K562 (cell line): ENCODE results near the gene TNFRSF13B. TPM values are rescaled to one million over a fixed set of nuclear protein-coding genes. Genes with fewer than 3 reads are reported as not detected.

ENCODE experiments used
- ATAC-seq: fragments of 200-7000 bp; cut with Tn5 transposase; 3 replicates; pipeline ENCODE4 v1.9.1; 2020; ENCODE audit warnings: moderate library complexity
- BruUV-seq: library from RNA; stranded (reverse); fragments of 400-500 nt; replicated peaks from 2 replicates; lab custom pipeline; 2021; lab: Mats Ljungman, UMichigan
- CTCF ChIA-PET: fragments of 300-600 bp; formaldehyde crosslinking; extraction: SDS; loops from one replicate; lab custom pipeline; 2021; ENCODE audit warnings: low intra/inter-chr PET ratio; lab: Yijun Ruan, JAX
- POLR2A ChIA-PET: fragments of 300-600, 350-650 bp; sonication (Branson Sonifier 250); formaldehyde crosslinking; extraction: SDS; loops from one replicate; lab custom pipeline; 2021; ENCODE audit warnings: antibody characterized with exemption, inconsistent platforms; lab: Yijun Ruan, JAX
- DNase-seq, 4 experiments: peaks; one replicate each; pipeline versions ENCODE4 v3.0.0 to v3.0.0-alpha.2; 2011 to 2018; ENCODE audit warnings: low spot score in 3 of 4, mixed read lengths in 3 of 4; ENCODE audit errors: extremely low read depth in 1 of 4
- FAIRE-seq: peaks from 2 replicates; lab custom pipeline; 2011; peaks lifted over from hg19 to GRCh38; lab: Jason Lieb, UNC
- H2AFZ ChIP-seq: 2 replicates; pipeline ENCODE4 v1.6.0; 2011; ENCODE audit warnings: low read depth, low read length, control low read depth, inconsistent platforms
- H3K27ac ChIP-seq: fragments of 200-600 bp; 3 replicates; pipeline ENCODE4 v1.8.0; 2011; ENCODE audit warnings: low read depth, mild to moderate bottlenecking, control low read depth, inconsistent platforms, low read length, moderate library complexity, mixed read lengths; ENCODE audit errors: extremely low read depth
- H3K27me3 ChIP-seq, 2 experiments: fragments of 300-600 bp in 1 of 2; 2 replicates in 1 of 2; 3 replicates in 1 of 2; pipeline versions ENCODE4 v1.6.0 to v1.8.0; 2011; ENCODE audit warnings: inconsistent platforms in 2 of 2, low read length in 2 of 2, mild to moderate bottlenecking in 1 of 2, mixed read lengths in 1 of 2, moderate library complexity in 1 of 2; ENCODE audit not compliant: control insufficient read depth in 2 of 2, insufficient read depth in 2 of 2
- H3K36me3 ChIP-seq: fragments of 300-600 bp; 3 replicates; pipeline ENCODE4 v1.8.0; 2011; ENCODE audit warnings: mild to moderate bottlenecking, low read length, inconsistent platforms; ENCODE audit not compliant: control insufficient read depth, insufficient read depth
- H3K4me1 ChIP-seq, 2 experiments: fragments of 200-600 bp in 1 of 2; replicated peaks in 1 of 2; 2 replicates in 1 of 2; 3 replicates in 1 of 2; pipeline versions ENCODE4 v1.5.1 to v1.8.0; 2011; ENCODE audit warnings: inconsistent platforms in 2 of 2, low read length in 2 of 2, mild to moderate bottlenecking in 1 of 2, mixed read lengths in 1 of 2, moderate library complexity in 1 of 2; ENCODE audit not compliant: control insufficient read depth in 2 of 2, insufficient read depth in 2 of 2
- H3K4me2 ChIP-seq: 2 replicates; pipeline ENCODE4 v1.6.1; 2011; ENCODE audit warnings: low read length, control low read depth, inconsistent platforms, mixed read lengths; ENCODE audit not compliant: insufficient read depth
- H3K4me3 ChIP-seq: fragments of 200-600 bp; sonication (generic), shearing (Covaris generic); 2 replicates; pipeline ENCODE4 v1.5.1; 2016; ENCODE audit warnings: control low read depth, inconsistent platforms
- H3K79me2 ChIP-seq: fragments of 200-600 bp; 3 replicates; pipeline ENCODE4 v1.8.0; 2011; ENCODE audit warnings: low read length, inconsistent platforms; ENCODE audit not compliant: control insufficient read depth, insufficient read depth
- H3K9ac ChIP-seq, 2 experiments: 2 replicates each; pipeline versions ENCODE4 v1.6.0 to v1.6.1; 2011; ENCODE audit warnings: low read depth in 2 of 2, low read length in 2 of 2, control low read depth in 1 of 2, inconsistent platforms in 1 of 2, mild to moderate bottlenecking in 1 of 2, mixed read lengths in 1 of 2; ENCODE audit not compliant: insufficient read depth in 1 of 2
- H3K9me1 ChIP-seq: one replicate; pipeline ENCODE4 v1.6.0; 2011; ENCODE audit warnings: inconsistent platforms, mild to moderate bottlenecking, low read length, moderate library complexity; ENCODE audit not compliant: control insufficient read depth, insufficient read depth
- H3K9me3 ChIP-seq: replicated peaks from 2 replicates; pipeline ENCODE4 v1.5.1; 2011; ENCODE audit warnings: low read depth, low read length, inconsistent platforms; ENCODE audit not compliant: control insufficient read depth, insufficient read depth
- H4K20me1 ChIP-seq: replicated peaks from 2 replicates; pipeline ENCODE4 v1.6.1; 2011; ENCODE audit warnings: low read length, inconsistent platforms, mixed read lengths; ENCODE audit not compliant: control insufficient read depth, insufficient read depth
- ASH1L ChIP-seq: fragments of 450-650 bp; IDR thresholded peaks from 2 replicates; pipeline ENCODE4 v1.6.1; 2018; ENCODE audit warnings: borderline replicate concordance, mild to moderate bottlenecking, low read depth; ENCODE audit not compliant: partially characterized antibody
- ETV1 ChIP-seq: fragments of 450-650 bp; conservative IDR thresholded peaks from 2 replicates; pipeline ENCODE4 v1.6.1; 2016; ENCODE audit warnings: missing genetic modification characterization, control low read depth, low read depth, missing compliant biosample characterization
- FOSL1 ChIP-seq: fragments of 200-800 bp; sonication (Bioruptor generic); conservative IDR thresholded peaks from 2 replicates; pipeline ENCODE4 v1.6.1; 2016; ENCODE audit warnings: missing genetic modification characterization, missing compliant biosample characterization
- MAFF ChIP-seq: IDR thresholded peaks from 2 replicates; pipeline ENCODE4 v1.6.1; 2012; ENCODE audit warnings: low read length, improper control_type of control experiment
- MGA ChIP-seq: fragments of 450-650 bp; IDR thresholded peaks from 2 replicates; pipeline ENCODE4 v1.6.1; 2016; ENCODE audit warnings: mild to moderate bottlenecking, moderate library complexity
- PML ChIP-seq: IDR thresholded peaks from 2 replicates; pipeline ENCODE4 v1.6.1; 2012; ENCODE audit warnings: low read length, inconsistent platforms
- RAD21 ChIP-seq, 2 experiments: fragments of 250-450 bp in 1 of 2; fragments of 450-650 bp in 1 of 2; sonication (Bioruptor Pico) in 1 of 2; formaldehyde crosslinking in 1 of 2; IDR thresholded peaks in 1 of 2; conservative IDR thresholded peaks in 1 of 2; 2 replicates each; pipeline versions ENCODE4 v1.4.0 to v1.8.0; 2020 to 2022; ENCODE audit warnings: mild to moderate bottlenecking in 2 of 2, moderate library complexity in 1 of 2
- RUNX1 ChIP-seq: sonication (generic); IDR thresholded peaks from 2 replicates; pipeline ENCODE4 v1.6.1; 2016; ENCODE audit warnings: antibody characterized with exemption, low read depth
- STAG1 ChIP-seq: sonication (generic); formaldehyde crosslinking; IDR thresholded peaks from 2 replicates; pipeline ENCODE4 v1.5.0; 2020; ENCODE audit warnings: missing genetic modification reagents, borderline replicate concordance
- TEAD2 ChIP-seq: fragments of 450-650 bp; IDR thresholded peaks from 2 replicates; pipeline ENCODE4 v1.6.1; 2016; ENCODE audit warnings: missing genetic modification characterization, control low read depth, missing compliant biosample characterization
- XRCC5 ChIP-seq: fragments of 200-400 bp; formaldehyde crosslinking; IDR thresholded peaks from 2 replicates; pipeline ENCODE4 v1.6.1; 2017; ENCODE audit warnings: low read depth, mild to moderate bottlenecking, low read length
- ZNF57 ChIP-seq: fragments of 450-650 bp; formaldehyde crosslinking; IDR thresholded peaks from 2 replicates; pipeline ENCODE4 v1.4.0; 2020; ENCODE audit warnings: mild to moderate bottlenecking, moderate library complexity
- ZNF717 ChIP-seq: fragments of 250-450 bp; sonication (Bioruptor Pico); IDR thresholded peaks from 2 replicates; pipeline ENCODE4 v1.5.0; 2021
- ZNF75A ChIP-seq: fragments of 450-650 bp; formaldehyde crosslinking; IDR thresholded peaks from 2 replicates; pipeline ENCODE4 v1.4.0; 2020; ENCODE audit warnings: mild to moderate bottlenecking
- WGBS: fragments of 100-300 bp; shearing (Covaris generic); methylation state at CpG from one replicate; pipeline ENCODE4 v1.1.6; 2016; ENCODE audit warnings: low coverage, mixed read lengths; ENCODE audit not compliant: insufficient coverage; ENCODE audit errors: missing lambda C conversion rate; 5-methylcytosine and 5-hydroxymethylcytosine counted together
- in situ Hi-C: fragments of 300-500 bp; cut with MboI; formaldehyde crosslinking; loops from 4 replicates; pipeline ENCODE4 v1.15.0; 2018; ENCODE audit warnings: inconsistent platforms, mixed read lengths
- intact Hi-C: fragments of 100-400 bp; cut with micrococcal nuclease; formaldehyde crosslinking; loops from 2 replicates; pipeline ENCODE4 v1.14.2; 2022
- polyA plus RNA-seq, 8 experiments: library from polyadenylated mRNA; depleted of rRNA in 4 of 8; stranded (reverse) in 5 of 8; unstranded in 3 of 8; fragments of >200 nt; fragmentation: Nextera tagmentation in 2 of 8; fragmentation: Illumina TruSeq in 1 of 8; extraction: Ambion mirVana in 2 of 8; extraction: Trizol in 1 of 8; gene quantifications; 2 replicates each; pipeline versions ENCODE4 v1.2.1 to v1.2.3, GENCODE V29; 2011 to 2014; ENCODE audit warnings: inconsistent platforms in 1 of 8, missing spikeins in 1 of 8
- total RNA-seq, 7 experiments: library from RNA; depleted of rRNA in 6 of 7; stranded (reverse); fragments of >200 nt in 6 of 7; fragmentation: Illumina TruSeq in 2 of 7; extraction: Trizol in 2 of 7; gene quantifications; 2 replicates each; pipeline versions ENCODE4 v1.2.1 to v1.2.3, GENCODE V29; 2011 to 2021; ENCODE audit warnings: low replicate concordance in 1 of 7

Gene TNFRSF13B
- total and polyA plus RNA-seq, 9 of the 15 experiments (the other 6 are each of a cell fraction or from before 2014, with no cell fraction given): not detected

- Histone ChIP-seq H3K9me1 (no peaks in the 10 kb centered on the region), H2AFZ (no peak overlapping the region), H4K20me1 (no peaks in the 10 kb centered on the region; the same call in 1 of the 2 replicates), H3K9ac (no peak overlapping the region), H3K4me1 (no peaks in the 10 kb centered on the region), H3K27ac (no peak overlapping the region), H3K4me2 (no peak overlapping the region), H3K4me3 (no peak overlapping the region), H3K79me2 (no peaks in the 10 kb centered on the region), H3K9me3 (no peaks in the 10 kb centered on the region), H3K36me3 (no peaks in the 10 kb centered on the region), H3K27me3 (peaks cover 20 to 47% of the 10 kb centered on the region in 2 experiments)
- ATAC-seq: no peak
- CTCF ChIA-PET: no interaction called here
- BruUV-seq: no TSS peak
- POLR2A ChIA-PET: no interaction called here
- no peak for DNase-seq
- intact Hi-C loops: no loop called here
- 3% methylated on average over 2 of the region's 2 CpGs for WGBS
- in situ Hi-C loops: loop anchor here (25.0 kb wide), 1 partner anchor 662 kb away; no protein-coding TSS in a partner anchor
- FAIRE-seq: no peak
- TF ChIP-seq MAFF: no peak
- TF ChIP-seq STAG1: no peak
- TF ChIP-seq ETV1 (tag): no peak
- no peak for TF ChIP-seq TEAD2
- no peak for TF ChIP-seq MGA
- no peak for TF ChIP-seq PML
- no peak for TF ChIP-seq ZNF717
- TF ChIP-seq RUNX1: no peak
- TF ChIP-seq ZNF57 (CRISPR knock-in tag): no peak
- TF ChIP-seq FOSL1 (tag): no peak
- TF ChIP-seq ASH1L: no peak
- TF ChIP-seq ZNF75A (CRISPR knock-in tag): no peak
- no peak for TF ChIP-seq RAD21 (CRISPR knock-in tag; conservative IDR thresholded peaks at IDR 0.05 in 1 of 2, IDR thresholded peaks at IDR 0.05 in 1 of 2)
- no peak for TF ChIP-seq XRCC5
Observed at GRCh38 chr17:16975277-16975651, 3.3 kb upstream of the TNFRSF13B start.
